ENCODE measurements around the gene KIAA1614.

Gene KIAA1614

DNA sequence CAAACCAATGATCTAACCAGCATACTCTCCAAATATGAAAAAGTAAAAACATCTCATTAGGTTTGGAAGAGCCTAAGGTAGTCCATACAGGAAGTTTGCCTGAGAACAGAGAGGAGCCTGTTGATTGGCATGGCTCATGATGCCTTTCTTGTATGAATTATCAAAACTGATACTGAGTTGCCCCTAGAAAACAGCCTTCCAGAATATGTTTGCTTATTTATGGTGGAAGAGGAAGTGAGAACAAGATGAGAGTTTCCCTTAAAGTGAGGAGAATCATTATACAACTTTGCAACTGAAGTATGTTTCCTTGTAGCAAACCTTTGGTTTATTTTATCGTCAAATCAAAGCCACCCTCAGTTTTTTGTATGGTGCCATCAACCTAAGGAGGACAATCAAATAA lies 23.8 kb upstream of the KIAA1614 start:
- H3K4me3 ChIP-seq (ENCODE audit: low read length): no peak overlapping the region
- H3K9ac ChIP-seq (ENCODE audit: low read length): no peak overlapping the region
- no peak for DNase-seq
- no peaks in the 10 kb centered on the region for H3K79me2 ChIP-seq (ENCODE audit: low read length)
- H3K4me2 ChIP-seq (ENCODE audit: low read depth, low read length): no peak overlapping the region
- TF ChIP-seq EZH2phosphoT487 (IDR thresholded peaks at IDR 0.05; ENCODE audit: low read length) (no peak), EZH2 (optimal IDR thresholded peaks at IDR 0.05; ENCODE audit: low read depth, low read length) (no peak)
- TF ChIP-seq, protein P1, sequence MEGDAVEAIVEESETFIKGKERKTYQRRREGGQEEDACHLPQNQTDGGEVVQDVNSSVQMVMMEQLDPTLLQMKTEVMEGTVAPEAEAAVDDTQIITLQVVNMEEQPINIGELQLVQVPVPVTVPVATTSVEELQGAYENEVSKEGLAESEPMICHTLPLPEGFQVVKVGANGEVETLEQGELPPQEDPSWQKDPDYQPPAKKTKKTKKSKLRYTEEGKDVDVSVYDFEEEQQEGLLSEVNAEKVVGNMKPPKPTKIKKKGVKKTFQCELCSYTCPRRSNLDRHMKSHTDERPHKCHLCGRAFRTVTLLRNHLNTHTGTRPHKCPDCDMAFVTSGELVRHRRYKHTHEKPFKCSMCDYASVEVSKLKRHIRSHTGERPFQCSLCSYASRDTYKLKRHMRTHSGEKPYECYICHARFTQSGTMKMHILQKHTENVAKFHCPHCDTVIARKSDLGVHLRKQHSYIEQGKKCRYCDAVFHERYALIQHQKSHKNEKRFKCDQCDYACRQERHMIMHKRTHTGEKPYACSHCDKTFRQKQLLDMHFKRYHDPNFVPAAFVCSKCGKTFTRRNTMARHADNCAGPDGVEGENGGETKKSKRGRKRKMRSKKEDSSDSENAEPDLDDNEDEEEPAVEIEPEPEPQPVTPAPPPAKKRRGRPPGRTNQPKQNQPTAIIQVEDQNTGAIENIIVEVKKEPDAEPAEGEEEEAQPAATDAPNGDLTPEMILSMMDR (IDR thresholded peaks at IDR 0.05; ENCODE audit: low read length): no peak
- no peaks in the 10 kb centered on the region for H3K36me3 ChIP-seq (replicated peaks; ENCODE audit: insufficient read depth, low read length)
- H3K27ac ChIP-seq (ENCODE audit: low read length): no peak overlapping the region
- H3K4me1 ChIP-seq (ENCODE audit: low read length): peaks cover 13% of the 10 kb centered on the region
- H3K9me2 ChIP-seq (replicated peaks; ENCODE audit: insufficient read depth, low read length): no peaks in the 10 kb centered on the region
- H3F3A ChIP-seq (ENCODE audit: insufficient read depth, low read length): no peaks in the 10 kb centered on the region
- H4K20me1 ChIP-seq (ENCODE audit: insufficient read depth, low read length): no peaks in the 10 kb centered on the region
- no peak overlapping the region for H2AFZ ChIP-seq (ENCODE audit: low read length)
- H3K9me3 ChIP-seq (replicated peaks; ENCODE audit: insufficient read depth, low read length): no peaks in the 10 kb centered on the region
- no peaks in the 10 kb centered on the region for H3K27me3 ChIP-seq (replicated peaks; ENCODE audit: insufficient read depth, low read length)

DNA sequence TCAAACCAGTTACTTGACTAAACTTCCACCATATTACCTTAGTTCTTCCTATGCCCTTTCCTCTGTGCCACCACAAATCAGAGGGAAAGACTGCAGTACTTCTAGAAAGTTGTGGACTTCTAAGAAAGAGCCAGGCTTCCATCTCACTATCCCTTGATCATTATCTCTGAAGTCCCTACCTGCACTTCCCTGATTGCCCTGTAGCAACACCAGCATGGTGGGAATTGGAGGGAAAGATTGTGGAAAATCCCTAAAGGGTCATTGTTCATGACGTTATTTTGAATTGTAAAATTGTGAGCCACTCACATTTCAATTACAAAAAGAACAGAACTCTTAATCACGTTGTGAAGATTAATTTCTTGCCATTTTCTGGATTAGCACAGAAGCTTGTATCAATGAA lies 23.4 kb upstream of the KIAA1614 start:
- no peak overlapping the region for H2AFZ ChIP-seq (ENCODE audit: low read length)
- no peaks in the 10 kb centered on the region for H3K79me2 ChIP-seq (ENCODE audit: low read length)
- peaks cover 13% of the 10 kb centered on the region for H3K4me1 ChIP-seq (ENCODE audit: low read length)
- no peaks in the 10 kb centered on the region for H3K9me3 ChIP-seq (replicated peaks; ENCODE audit: insufficient read depth, low read length)
- no peaks in the 10 kb centered on the region for H4K20me1 ChIP-seq (ENCODE audit: insufficient read depth, low read length)
- no peak for DNase-seq
- H3K9ac ChIP-seq (ENCODE audit: low read length): no peak overlapping the region
- H3K4me3 ChIP-seq (ENCODE audit: low read length): no peak overlapping the region
- TF ChIP-seq EZH2 (optimal IDR thresholded peaks at IDR 0.05; ENCODE audit: low read depth, low read length): no peak
- TF ChIP-seq EZH2phosphoT487 (IDR thresholded peaks at IDR 0.05; ENCODE audit: low read length): no peak
- TF ChIP-seq, protein P1 (IDR thresholded peaks at IDR 0.05; ENCODE audit: low read length): no peak
- no peaks in the 10 kb centered on the region for H3F3A ChIP-seq (ENCODE audit: insufficient read depth, low read length)
- H3K36me3 ChIP-seq (replicated peaks; ENCODE audit: insufficient read depth, low read length): no peaks in the 10 kb centered on the region
- H3K4me2 ChIP-seq (ENCODE audit: low read depth, low read length): no peak overlapping the region
- no peaks in the 10 kb centered on the region for H3K9me2 ChIP-seq (replicated peaks; ENCODE audit: insufficient read depth, low read length)
- no peaks in the 10 kb centered on the region for H3K27me3 ChIP-seq (replicated peaks; ENCODE audit: insufficient read depth, low read length)
- no peak overlapping the region for H3K27ac ChIP-seq (ENCODE audit: low read length)

DNA sequence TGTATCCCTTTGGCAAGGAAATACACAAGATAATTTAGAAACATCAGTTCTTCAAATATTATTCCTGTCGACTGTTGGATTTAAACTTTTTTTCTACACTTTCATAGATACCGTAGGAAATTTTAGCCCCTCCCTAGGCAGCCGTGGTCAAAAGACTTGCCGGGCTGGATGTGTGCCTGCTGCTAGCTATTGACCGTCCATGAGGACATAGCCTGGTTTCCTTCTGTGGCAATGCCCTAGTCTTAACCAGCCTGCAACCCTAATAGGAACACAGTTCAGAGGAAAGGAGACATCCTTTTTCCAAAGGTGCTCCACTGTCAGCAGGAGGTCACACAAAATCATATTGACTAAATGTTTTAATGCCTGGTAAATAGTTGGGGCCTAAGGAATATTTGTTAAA lies 20.4 kb upstream of the KIAA1614 start:
- Histone ChIP-seq H3K27me3 (replicated peaks; ENCODE audit: insufficient read depth, low read length) (no peaks in the 10 kb centered on the region), H3K4me3 (ENCODE audit: low read length) (no peak overlapping the region), H3K9ac (ENCODE audit: low read length) (no peak overlapping the region), H4K20me1 (ENCODE audit: insufficient read depth, low read length) (no peaks in the 10 kb centered on the region), H3F3A (ENCODE audit: insufficient read depth, low read length) (no peaks in the 10 kb centered on the region), H3K9me3 (replicated peaks; ENCODE audit: insufficient read depth, low read length) (no peaks in the 10 kb centered on the region), H3K79me2 (ENCODE audit: low read length) (no peaks in the 10 kb centered on the region), H3K36me3 (replicated peaks; ENCODE audit: insufficient read depth, low read length) (no peaks in the 10 kb centered on the region), H3K4me1 (ENCODE audit: low read length) (peaks cover 13% of the 10 kb centered on the region), H3K9me2 (replicated peaks; ENCODE audit: insufficient read depth, low read length) (no peaks in the 10 kb centered on the region), H3K27ac (ENCODE audit: low read length) (no peak overlapping the region), H3K4me2 (ENCODE audit: low read depth, low read length) (no peak overlapping the region), H2AFZ (ENCODE audit: low read length) (no peak overlapping the region)
- TF ChIP-seq EZH2 (optimal IDR thresholded peaks at IDR 0.05; ENCODE audit: low read depth, low read length) (no peak), EZH2phosphoT487 (IDR thresholded peaks at IDR 0.05; ENCODE audit: low read length) (no peak)
- TF ChIP-seq, protein P1 (IDR thresholded peaks at IDR 0.05; ENCODE audit: low read length): no peak
- no peak for DNase-seq

Data from MM.1S (cell line).